ENCODE results near the gene SHROOM3.
A peak's percentile ranks its signal among the peaks of the same experiment; 100 is the strongest.

Gene SHROOM3

DNA sequence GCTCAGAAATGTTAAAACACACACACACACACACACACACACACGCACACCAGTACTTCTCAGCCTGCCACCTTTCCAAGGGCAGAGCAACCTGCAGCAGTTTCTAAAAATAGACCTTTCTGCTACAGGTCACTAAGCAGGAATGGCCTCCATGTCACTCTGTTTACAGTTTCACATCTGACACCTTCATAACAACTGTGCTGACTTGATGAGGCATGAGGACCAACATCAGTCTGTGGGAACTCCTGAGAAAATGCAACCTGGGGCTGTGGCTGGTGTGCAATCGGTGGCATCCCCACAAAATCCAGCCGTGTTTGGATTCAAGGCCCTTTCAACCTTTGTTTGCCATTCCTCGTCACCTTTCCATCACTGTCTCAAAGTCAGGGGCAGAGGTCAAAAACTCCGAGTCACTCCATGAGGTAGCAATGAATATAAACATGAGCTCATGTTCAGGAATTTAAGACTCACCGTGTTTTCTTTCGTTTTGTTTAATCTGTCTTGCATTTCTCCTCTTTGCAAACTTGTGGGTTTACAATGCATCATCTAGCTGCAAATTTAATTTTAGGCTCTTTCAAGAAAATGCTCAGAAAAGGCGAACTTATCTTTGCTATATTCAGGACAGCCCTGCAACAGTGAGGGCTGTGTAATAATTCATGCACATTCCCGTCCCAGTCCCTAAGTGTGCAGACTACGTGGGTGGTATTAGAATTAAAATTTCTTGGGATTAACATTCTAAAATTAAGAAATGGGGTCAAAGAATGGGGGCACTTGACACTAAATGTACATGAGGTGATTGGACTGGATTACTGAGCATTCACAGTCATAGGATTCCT lies 135.3 kb downstream of the SHROOM3 start:
- DNase-seq (ENCODE audit: low spot score), result no peak

DNA sequence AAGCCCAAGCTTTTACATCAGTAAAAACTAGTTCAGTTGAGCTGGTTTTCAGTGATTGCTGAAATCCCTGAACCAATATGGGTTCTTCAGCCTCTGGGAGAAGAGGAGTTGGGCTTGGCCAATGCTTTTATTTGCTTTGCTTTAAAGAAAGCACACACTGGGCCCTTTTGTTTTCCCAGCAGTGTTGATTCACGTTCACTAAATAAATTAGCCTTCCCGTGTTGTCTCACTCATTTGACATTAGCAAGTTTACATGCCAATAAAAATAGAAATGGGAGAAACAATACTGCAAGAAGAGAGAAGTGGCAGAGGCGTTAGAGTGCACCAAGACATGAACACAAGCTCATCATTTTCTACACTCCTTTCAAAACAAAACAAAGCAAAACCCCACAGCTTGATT lies 136.2 kb downstream of the SHROOM3 start:
- no peak for DNase-seq (ENCODE audit: low spot score)

- DNase-seq (ENCODE audit: low spot score), result no peak
Measured at GRCh38 chr4:76572224-76572623, 137.2 kb downstream of the SHROOM3 start.

- no peak for DNase-seq (ENCODE audit: low spot score)
Measured at GRCh38 chr4:76576824-76577223, 141.8 kb downstream of the SHROOM3 start.

DNA sequence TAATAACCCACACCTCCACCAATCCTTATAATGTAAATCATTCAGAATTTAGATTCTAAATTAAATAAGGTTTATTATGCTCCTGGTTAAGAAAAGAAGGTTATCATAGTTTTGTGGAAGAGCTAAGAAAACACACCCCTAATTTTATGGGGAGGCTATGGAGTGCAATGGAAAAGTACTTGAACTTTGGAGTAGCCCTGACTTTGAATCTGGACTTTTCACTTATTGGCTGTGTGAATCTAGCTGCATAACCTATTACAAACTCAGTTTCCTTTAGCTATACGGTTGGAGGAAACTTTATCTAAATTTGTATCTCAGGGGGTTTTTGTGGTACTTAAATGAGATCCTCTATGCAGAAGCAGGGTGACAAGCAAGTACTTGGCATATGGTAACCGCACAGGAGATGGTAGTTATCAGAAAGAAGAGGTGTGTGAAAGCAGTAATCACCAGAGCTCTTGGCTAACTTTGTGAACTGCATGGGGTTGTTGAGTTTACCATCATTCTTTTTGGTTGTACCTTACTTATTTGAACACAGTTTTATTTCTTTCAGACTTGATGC lies 143.1 kb downstream of the SHROOM3 start:
- no peak for DNase-seq (ENCODE audit: low spot score)

GRCh38 chr4:76579596-76580375 lies 144.8 kb downstream of the SHROOM3 start:
- no peak for DNase-seq (ENCODE audit: low spot score)

DNA sequence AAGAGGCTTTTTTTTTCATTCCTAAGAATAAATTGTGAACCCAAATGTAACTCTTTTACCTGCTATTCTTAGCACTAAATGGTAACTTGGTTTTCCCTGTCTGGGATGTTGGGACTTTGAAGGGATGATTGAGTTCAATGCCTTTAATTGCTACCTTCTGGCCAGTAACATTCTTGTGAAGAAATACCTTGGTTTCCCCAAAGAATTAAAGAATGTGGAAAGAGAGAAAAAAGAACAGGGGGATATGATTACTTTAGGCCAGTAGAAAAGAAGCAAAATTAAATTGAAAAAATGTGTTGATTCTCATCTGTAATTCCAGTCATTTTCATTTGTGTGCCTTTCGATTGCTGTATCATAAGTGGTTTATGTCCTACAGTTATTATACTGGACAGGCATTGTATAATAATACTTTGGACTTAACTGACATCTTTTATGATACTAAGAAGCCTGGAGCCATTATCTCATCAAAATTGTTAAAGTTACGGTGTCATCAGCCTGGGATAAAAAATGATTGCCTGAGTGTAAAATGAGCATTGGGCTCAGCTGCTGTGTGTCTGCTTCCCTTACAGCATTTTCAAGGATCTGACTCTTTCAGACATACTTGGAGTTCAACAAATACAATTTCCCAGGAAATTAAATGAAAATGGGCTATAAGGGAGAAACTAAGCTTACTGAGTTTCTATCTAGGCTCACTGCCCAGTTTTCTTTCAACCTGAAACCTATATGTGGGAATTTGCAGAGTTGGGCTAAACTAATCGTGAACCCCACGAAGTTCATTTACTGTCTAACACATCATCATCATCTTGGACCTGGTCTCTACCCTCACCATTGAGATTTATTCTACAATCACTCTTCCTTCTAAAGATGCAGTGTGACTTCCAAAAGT lies 146.3 kb downstream of the SHROOM3 start:
- DNase-seq (ENCODE audit: low spot score), result no peak

- DNase-seq (ENCODE audit: low spot score), result no peak
Measured at GRCh38 chr4:76582074-76582816, 147.2 kb downstream of the SHROOM3 start.

- no peak for DNase-seq (ENCODE audit: low spot score)
Measured at GRCh38 chr4:76582817-76583087, 147.7 kb downstream of the SHROOM3 start.

DNA sequence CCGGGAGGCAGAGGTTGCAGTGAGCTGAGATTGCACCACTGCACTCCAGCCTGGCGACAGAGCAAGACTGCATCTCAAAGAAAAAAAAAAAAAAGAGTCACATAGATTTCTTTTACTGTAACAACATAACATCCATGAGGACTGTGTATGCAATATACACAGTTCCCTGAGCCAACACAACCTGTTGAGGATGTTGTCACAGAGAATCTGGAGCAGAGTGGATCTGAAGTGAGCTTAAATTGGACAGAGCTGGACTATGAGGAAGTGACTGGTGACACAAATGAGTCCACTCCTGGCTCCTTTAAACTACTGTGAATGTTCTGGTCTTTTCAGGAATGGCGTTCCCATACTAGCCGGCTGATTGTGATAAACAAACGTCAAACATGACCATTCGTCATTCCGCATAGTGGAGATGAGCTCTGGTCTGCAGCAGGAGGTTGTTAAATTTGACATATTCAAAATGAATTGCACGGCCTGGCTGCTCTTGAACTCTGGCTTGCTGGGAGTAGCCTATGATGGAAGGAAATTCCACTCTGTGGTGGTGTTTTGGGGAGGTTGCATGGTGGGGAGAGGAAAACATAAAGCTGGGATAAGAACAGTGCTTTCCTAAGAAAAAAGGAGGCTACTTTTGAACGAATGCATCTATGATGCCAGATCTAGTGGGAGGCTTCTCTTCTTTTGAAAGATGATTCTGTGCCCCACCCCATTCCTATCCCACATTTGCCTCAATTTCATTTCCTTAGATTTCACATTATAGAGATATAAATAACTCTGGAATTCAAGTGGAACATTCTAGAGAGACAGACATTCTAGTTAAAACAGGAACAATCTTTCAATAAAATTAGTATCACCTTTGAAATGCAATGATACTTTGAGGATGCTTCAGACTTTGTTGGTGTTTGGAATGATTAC lies 149.5 kb downstream of the SHROOM3 start:
- no peak for DNase-seq (ENCODE audit: low spot score)

DNA sequence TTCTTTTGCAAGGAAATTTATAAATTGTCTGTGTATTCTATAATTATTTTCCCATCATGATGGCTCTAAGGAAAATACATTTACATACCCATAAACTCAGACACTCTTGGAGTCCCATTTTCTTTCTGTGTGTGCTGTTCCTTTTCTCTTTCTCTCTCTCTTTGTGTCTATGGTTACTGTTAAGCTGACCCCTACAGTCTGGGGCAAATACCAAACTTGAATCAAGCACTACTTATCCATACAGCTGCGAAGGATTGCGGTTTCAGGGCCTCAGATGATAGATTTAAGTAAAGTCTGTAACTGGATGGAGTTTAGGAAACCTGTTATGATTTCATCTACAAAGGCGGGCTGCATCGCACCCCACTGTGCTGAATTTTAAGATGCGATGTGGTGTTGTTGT lies 150.2 kb downstream of the SHROOM3 start:
- DNase-seq (ENCODE audit: low spot score), result no peak

DNA sequence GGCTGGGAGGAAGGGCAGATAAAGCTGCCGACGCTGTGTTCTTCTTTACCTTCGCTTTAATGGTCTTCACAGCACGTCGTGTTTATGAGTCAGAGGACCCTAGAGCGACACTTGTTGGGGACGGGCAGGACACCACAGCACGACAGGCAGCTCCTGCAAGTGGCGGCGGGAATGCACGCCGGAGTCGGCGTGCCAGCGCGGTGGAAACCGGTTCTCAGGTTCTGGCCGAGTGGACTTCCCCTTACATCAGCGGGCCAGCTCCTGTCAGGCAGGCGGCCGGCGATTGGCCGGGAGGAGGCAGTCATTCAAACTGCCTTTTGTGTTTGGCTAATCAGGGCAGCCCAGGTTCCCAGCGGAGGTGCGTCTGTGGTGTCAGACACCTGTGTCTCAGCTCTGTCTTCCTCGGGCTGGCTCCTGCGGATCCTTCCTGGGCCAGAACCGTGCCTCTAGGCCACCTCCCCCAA lies 150.9 kb downstream of the SHROOM3 start:
- DNase-seq (ENCODE audit: low spot score), result peak; percentile 89

DNA sequence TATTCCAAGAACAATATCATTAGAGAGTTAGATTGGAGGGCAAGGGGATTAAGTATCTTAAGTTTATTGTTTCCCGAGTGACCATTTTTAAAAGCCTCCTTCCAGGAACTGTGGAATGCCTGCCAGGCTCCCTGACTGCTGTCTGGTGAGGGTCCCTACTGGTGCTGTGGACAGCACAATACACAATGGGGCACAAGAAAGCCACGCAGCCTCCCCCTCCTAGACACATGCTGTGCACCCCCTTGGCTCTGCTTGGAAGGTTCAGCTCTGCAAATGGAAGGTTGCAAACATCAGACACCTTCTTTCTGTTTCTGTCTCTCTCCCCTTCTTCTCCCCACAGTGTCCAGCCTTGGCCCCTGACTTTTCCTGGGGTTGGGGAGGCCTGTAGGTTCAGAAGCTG lies 153.2 kb downstream of the SHROOM3 start:
- DNase-seq (ENCODE audit: low spot score), result peak; percentile 58

DNA sequence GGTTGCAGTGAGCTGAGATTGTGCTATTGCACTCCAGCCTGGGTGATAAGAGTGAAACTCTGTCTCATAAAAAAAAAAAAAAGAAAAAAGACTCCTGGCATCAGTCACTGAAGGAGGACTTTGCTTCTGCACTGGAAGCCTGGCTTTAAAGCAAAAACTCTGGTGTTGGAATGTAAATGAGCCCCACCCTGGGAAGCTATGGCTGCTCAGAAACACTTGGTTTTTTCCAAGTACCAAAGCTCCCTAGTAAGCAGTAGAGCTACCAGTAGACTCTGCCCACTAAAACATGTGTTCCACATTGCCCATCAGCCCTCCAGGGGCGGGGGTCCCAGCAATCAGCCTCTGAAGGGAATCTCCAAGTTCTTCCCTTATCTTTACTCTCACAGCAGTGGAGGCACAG lies 154.4 kb downstream of the SHROOM3 start:
- no peak for DNase-seq (ENCODE audit: low spot score)

DNA sequence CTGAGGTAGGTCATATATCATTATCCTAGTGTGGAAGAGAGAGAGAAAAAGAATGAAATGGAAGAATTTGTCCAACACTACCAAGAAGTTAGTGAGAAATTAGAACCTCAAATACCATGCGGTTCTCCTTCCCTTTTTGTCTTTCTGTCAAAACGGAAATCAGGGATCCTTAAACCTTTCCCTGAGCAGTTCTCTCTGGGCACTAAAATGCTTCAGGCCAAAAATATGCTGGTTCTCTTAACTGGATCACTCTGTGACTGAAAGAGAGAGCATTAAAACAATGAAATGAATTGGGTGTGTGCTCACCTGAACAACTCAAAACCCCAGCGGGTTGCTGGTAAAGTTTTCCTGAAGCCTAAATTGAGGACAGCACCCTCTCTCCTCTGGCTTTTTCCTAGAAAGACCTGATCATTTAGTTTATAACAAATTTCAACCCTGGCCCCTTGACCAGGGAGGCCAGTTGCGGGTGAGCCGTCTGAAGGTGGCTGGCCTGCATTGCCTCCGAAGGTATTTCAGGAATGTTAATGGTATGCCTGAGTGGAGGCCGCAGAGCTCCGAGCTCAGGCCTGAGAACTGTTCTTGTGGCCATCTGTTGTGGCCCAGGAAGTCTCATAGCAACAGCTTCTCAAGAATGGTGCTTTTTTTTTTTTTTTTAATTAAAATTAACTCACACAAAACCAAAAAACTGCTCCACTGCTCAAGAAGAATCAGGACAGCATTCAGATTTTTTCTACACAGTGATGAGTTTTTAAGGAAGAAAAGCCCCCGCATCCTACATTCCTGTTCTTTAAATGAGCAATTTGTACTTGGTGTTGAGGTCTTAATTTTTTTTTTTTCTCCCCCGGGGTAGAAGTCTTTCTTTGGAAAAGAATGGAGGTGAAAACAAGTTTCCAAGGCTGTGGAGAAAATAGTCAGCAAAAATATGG lies 155.1 kb downstream of the SHROOM3 start:
- DNase-seq (ENCODE audit: low spot score), result peak; percentile 83

- no peak for DNase-seq (ENCODE audit: low spot score)
Measured at GRCh38 chr4:76590798-76591281, 155.8 kb downstream of the SHROOM3 start.

GRCh38 chr4:76591992-76592391 lies 157.0 kb downstream of the SHROOM3 start:
- no peak for DNase-seq (ENCODE audit: low spot score)

DNA sequence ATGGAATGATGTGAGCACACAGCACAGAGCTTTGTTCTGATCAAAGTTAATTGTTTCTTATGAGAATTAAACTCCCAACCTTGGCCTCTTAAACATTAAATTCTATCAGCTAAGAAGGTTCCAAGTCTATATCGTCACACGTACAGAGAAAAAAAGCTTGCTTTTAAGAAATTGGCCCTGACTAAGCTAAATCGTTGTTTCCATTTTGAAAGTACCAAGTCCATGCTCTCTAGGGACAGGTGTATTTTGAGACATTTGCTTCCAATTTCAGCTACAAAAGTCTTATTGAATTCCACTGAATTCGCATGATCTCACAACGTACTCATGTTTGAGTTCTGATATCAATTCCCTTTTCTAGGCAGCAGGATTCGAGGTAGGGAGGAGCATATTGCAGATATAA lies 157.4 kb downstream of the SHROOM3 start:
- no peak for DNase-seq (ENCODE audit: low spot score)

- DNase-seq (ENCODE audit: low spot score), result no peak
Measured at GRCh38 chr4:76594173-76594572, 159.1 kb downstream of the SHROOM3 start.

All from ecto neural progenitor cell (in vitro differentiated cells).